WTC11 (cell line): ENCODE measurements around the gene ALG14. TPM values are rescaled to one million over a fixed set of nuclear protein-coding genes. Genes with fewer than 3 reads are reported as not detected.

Experiments
- ATAC-seq: fragments of 200-7000 bp; cut with Tn5 transposase; 2 replicates; pipeline ENCODE4 v1.10.0; 2021; ENCODE audit warnings: mild to moderate bottlenecking, moderate library complexity
- CTCF ChIA-PET: fragments of 300-600 bp; sonication (Branson Sonifier 250); formaldehyde crosslinking; loops from one replicate; lab custom pipeline; 2021; ENCODE audit warnings: antibody characterized with exemption; lab: Charles Lee
- POLR2A ChIA-PET: fragments of 350-600 bp; sonication (Branson Sonifier 250); formaldehyde crosslinking; loops from one replicate; lab custom pipeline; 2021; ENCODE audit warnings: antibody characterized with exemption; lab: Charles Lee
- DNase-seq: peaks from one replicate; pipeline ENCODE4 v3.0.0; 2021; ENCODE audit warnings: low spot score
- H3K27ac Mint-ChIP-seq: 2 replicates; pipeline ENCODE4 v1.8.0; 2021; ENCODE audit warnings: mixed read lengths
- H3K27me3 Mint-ChIP-seq: 2 replicates; pipeline ENCODE4 v1.8.0; 2021; ENCODE audit warnings: low read depth, mild to moderate bottlenecking, moderate library complexity, mixed read lengths
- H3K36me3 Mint-ChIP-seq: 2 replicates; pipeline ENCODE4 v1.8.0; 2021; ENCODE audit warnings: mixed read lengths
- H3K4me1 Mint-ChIP-seq: 2 replicates; pipeline ENCODE4 v1.8.0; 2022; ENCODE audit warnings: mixed read lengths
- H3K4me3 Mint-ChIP-seq: 2 replicates; pipeline ENCODE4 v1.8.0; 2021; ENCODE audit warnings: mild to moderate bottlenecking, moderate library complexity, mixed read lengths
- H3K9me3 Mint-ChIP-seq: 2 replicates; pipeline ENCODE4 v1.8.0; 2021; ENCODE audit warnings: mixed read lengths
- ATF2 ChIP-seq: sonication (generic); formaldehyde crosslinking; IDR thresholded peaks from 2 replicates; pipeline ENCODE4 v1.8.1; 2022; ENCODE audit warnings: low read depth, missing genetic modification reagents, borderline replicate concordance
- ATF3 ChIP-seq: sonication (generic); formaldehyde crosslinking; conservative IDR thresholded peaks from 2 replicates; pipeline ENCODE4 v1.8.1; 2022; ENCODE audit warnings: mild to moderate bottlenecking, missing genetic modification reagents
- CDX4 ChIP-seq: fragments of 250-450 bp; sonication (Bioruptor Pico); IDR thresholded peaks from 2 replicates; pipeline ENCODE4 v1.9.0; 2021; ENCODE audit warnings: moderate library complexity, mild to moderate bottlenecking, inconsistent platforms, borderline replicate concordance
- ETV6 ChIP-seq: sonication (generic); formaldehyde crosslinking; IDR thresholded peaks from 2 replicates; pipeline ENCODE4 v1.8.1; 2022; ENCODE audit warnings: mild to moderate bottlenecking, missing genetic modification reagents
- FOXK1 ChIP-seq: sonication (generic); formaldehyde crosslinking; IDR thresholded peaks from 2 replicates; pipeline ENCODE4 v1.8.0; 2022; ENCODE audit warnings: mild to moderate bottlenecking, moderate library complexity, missing genetic modification reagents
- IRF2 ChIP-seq: sonication (generic); formaldehyde crosslinking; IDR thresholded peaks from 2 replicates; pipeline ENCODE4 v1.8.0; 2022; ENCODE audit warnings: low read depth, missing genetic modification reagents, borderline replicate concordance
- NFATC4 ChIP-seq: fragments of 250-450 bp; sonication (Bioruptor Pico); IDR thresholded peaks from 2 replicates; pipeline ENCODE4 v1.9.0; 2021; ENCODE audit warnings: mild to moderate bottlenecking
- SMAD3 ChIP-seq: sonication (generic); formaldehyde crosslinking; IDR thresholded peaks from 2 replicates; pipeline ENCODE4 v1.8.0; 2022; ENCODE audit warnings: missing genetic modification reagents, mild to moderate bottlenecking, borderline replicate concordance
- TCF7 ChIP-seq: sonication (generic); formaldehyde crosslinking; IDR thresholded peaks from 2 replicates; pipeline ENCODE4 v1.8.0; 2022; ENCODE audit warnings: mild to moderate bottlenecking, low read depth, missing genetic modification reagents, moderate library complexity
- total RNA-seq: library from RNA; stranded (reverse); gene quantifications from 3 replicates; pipeline ENCODE4 v1.2.3, GENCODE V29; 2021
- TF ChIP-seq, protein P1 (sequence below): sonication (generic); formaldehyde crosslinking; IDR thresholded peaks from 2 replicates; pipeline ENCODE4 v1.8.0; 2023; ENCODE audit warnings: missing genetic modification reagents
- TF ChIP-seq, protein P2 (sequence below): fragments of 250-450 bp; sonication (Bioruptor Pico); IDR thresholded peaks from 2 replicates; pipeline ENCODE4 v1.8.0; 2021; ENCODE audit warnings: mild to moderate bottlenecking
- TF ChIP-seq, protein P3 (sequence below): sonication (generic); formaldehyde crosslinking; conservative IDR thresholded peaks from 2 replicates; pipeline ENCODE4 v1.8.1; 2023; ENCODE audit warnings: mild to moderate bottlenecking, low read depth, missing genetic modification reagents, moderate library complexity
- TF ChIP-seq, protein P4 (sequence below): fragments of 250-450 bp; sonication (Bioruptor Pico); IDR thresholded peaks from 2 replicates; pipeline ENCODE4 v1.9.0; 2021; ENCODE audit warnings: mild to moderate bottlenecking
- TF ChIP-seq, protein P5 (sequence below): sonication (generic); formaldehyde crosslinking; IDR thresholded peaks from 2 replicates; pipeline ENCODE4 v1.8.1; 2023; ENCODE audit warnings: mild to moderate bottlenecking, missing genetic modification reagents, moderate library complexity
- TF ChIP-seq, protein P6 (sequence below): fragments of 200-600 bp; IDR thresholded peaks from 2 replicates; pipeline ENCODE4 v1.8.0; 2022; ENCODE audit warnings: antibody characterized with exemption
- TF ChIP-seq, protein P7 (sequence below): fragments of 250-450 bp; sonication (Bioruptor Pico); IDR thresholded peaks from 2 replicates; pipeline ENCODE4 v1.9.0; 2021; ENCODE audit warnings: mild to moderate bottlenecking

Gene ALG14
- total RNA-seq, 1 experiment from 2014 or later = 2.3 TPM

- H3K27ac Mint-ChIP-seq = no peak overlapping the region
- ChIA-PET CTCF (no interaction called here), POLR2A (no interaction called here)
- ATAC-seq = no peak
- peaks cover 23% of the 10 kb centered on the region for H3K4me1 Mint-ChIP-seq
- no peak overlapping the region for H3K4me3 Mint-ChIP-seq
- TF ChIP-seq NFATC4 (CRISPR knock-in tag) (no peak), ATF2 (no peak), ETV6 (CRISPR knock-in tag) (no peak)
- H3K36me3 Mint-ChIP-seq = peaks cover 6% of the 10 kb centered on the region
- peaks cover 6% of the 10 kb centered on the region for H3K9me3 Mint-ChIP-seq
- DNase-seq = no peak
- no peaks in the 10 kb centered on the region for H3K27me3 Mint-ChIP-seq
These were observed 120.2 kb downstream of the ALG14 start for GRCh38 chr1:94952539-94952938.

DNA sequence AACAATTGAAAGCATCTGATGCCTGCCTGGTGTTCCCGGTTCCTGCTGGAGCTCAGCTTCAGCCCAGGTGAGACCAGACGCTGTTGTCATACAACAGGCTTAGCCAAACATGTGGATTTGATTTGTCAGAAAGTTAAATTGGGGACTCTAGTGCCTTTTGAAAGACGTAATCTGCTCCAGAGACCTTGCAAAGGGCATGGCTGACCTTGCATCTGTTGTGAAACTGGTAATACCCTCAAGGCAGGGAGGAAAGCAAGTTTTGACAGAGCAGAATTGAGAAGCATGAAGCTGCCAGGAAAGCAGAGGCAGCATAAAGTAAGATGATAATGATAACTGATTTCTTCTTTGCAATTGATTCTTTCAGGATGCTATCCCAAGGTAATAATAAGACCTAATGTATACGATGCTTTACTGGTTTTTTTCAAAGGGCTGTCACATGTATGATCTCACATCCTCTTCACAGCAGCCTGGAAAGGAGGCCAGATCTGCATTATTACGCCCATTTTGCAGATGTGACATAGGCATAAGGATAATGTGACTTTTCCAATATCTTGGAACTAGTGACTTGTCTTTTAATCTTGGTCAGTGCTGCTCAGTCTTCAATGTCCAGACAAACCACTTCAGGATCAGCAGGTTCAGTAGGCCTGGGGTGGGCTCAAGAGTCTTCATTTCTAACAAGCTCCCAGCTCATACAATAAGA, 121.1 kb downstream of the ALG14 start:
- DNase-seq = no peak
- ATAC-seq = no peak
- H3K27me3 Mint-ChIP-seq = no peaks in the 10 kb centered on the region
- H3K9me3 Mint-ChIP-seq = peaks cover 6% of the 10 kb centered on the region
- H3K36me3 Mint-ChIP-seq = peaks cover 6% of the 10 kb centered on the region
- TF ChIP-seq NFATC4 (CRISPR knock-in tag) (no peak), SMAD3 (CRISPR knock-in tag) (no peak), IRF2 (CRISPR knock-in tag) (no peak), TCF7 (CRISPR knock-in tag) (no peak), ATF3 (CRISPR knock-in tag) (no peak)
- TF ChIP-seq, protein P1, sequence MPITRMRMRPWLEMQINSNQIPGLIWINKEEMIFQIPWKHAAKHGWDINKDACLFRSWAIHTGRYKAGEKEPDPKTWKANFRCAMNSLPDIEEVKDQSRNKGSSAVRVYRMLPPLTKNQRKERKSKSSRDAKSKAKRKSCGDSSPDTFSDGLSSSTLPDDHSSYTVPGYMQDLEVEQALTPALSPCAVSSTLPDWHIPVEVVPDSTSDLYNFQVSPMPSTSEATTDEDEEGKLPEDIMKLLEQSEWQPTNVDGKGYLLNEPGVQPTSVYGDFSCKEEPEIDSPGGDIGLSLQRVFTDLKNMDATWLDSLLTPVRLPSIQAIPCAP (CRISPR knock-in tag) = no peak
- TF ChIP-seq, protein P2, sequence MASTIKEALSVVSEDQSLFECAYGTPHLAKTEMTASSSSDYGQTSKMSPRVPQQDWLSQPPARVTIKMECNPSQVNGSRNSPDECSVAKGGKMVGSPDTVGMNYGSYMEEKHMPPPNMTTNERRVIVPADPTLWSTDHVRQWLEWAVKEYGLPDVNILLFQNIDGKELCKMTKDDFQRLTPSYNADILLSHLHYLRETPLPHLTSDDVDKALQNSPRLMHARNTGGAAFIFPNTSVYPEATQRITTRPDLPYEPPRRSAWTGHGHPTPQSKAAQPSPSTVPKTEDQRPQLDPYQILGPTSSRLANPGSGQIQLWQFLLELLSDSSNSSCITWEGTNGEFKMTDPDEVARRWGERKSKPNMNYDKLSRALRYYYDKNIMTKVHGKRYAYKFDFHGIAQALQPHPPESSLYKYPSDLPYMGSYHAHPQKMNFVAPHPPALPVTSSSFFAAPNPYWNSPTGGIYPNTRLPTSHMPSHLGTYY (CRISPR knock-in tag) = no peak
- TF ChIP-seq, protein P3, sequence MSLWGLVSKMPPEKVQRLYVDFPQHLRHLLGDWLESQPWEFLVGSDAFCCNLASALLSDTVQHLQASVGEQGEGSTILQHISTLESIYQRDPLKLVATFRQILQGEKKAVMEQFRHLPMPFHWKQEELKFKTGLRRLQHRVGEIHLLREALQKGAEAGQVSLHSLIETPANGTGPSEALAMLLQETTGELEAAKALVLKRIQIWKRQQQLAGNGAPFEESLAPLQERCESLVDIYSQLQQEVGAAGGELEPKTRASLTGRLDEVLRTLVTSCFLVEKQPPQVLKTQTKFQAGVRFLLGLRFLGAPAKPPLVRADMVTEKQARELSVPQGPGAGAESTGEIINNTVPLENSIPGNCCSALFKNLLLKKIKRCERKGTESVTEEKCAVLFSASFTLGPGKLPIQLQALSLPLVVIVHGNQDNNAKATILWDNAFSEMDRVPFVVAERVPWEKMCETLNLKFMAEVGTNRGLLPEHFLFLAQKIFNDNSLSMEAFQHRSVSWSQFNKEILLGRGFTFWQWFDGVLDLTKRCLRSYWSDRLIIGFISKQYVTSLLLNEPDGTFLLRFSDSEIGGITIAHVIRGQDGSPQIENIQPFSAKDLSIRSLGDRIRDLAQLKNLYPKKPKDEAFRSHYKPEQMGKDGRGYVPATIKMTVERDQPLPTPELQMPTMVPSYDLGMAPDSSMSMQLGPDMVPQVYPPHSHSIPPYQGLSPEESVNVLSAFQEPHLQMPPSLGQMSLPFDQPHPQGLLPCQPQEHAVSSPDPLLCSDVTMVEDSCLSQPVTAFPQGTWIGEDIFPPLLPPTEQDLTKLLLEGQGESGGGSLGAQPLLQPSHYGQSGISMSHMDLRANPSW (CRISPR knock-in tag) = no peak
- TF ChIP-seq, protein P4, sequence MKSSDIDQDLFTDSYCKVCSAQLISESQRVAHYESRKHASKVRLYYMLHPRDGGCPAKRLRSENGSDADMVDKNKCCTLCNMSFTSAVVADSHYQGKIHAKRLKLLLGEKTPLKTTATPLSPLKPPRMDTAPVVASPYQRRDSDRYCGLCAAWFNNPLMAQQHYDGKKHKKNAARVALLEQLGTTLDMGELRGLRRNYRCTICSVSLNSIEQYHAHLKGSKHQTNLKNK = no peak
- CTCF ChIA-PET = no interaction called here
- H3K4me3 Mint-ChIP-seq = no peak overlapping the region
- POLR2A ChIA-PET = no interaction called here
- H3K4me1 Mint-ChIP-seq = peaks cover 23% of the 10 kb centered on the region
- H3K27ac Mint-ChIP-seq = no peak overlapping the region

DNA sequence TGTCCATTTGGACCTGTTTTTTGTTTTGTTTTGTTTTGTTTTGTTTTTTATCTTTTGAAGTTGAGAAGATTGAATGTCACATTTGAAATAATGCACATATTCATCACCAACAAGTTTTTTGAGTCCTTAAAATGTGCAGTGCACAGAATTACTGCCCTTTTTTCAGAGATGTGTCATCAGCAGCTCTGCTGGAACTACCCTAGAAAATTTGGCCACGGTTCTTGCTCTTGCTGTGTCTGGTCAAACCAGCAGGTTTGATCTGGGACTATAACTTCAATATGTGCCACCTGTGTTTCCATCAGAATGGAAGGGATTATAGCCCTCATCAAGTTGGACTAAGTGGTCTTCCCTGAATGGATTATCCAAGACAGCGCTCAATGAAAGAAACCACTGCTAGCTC, 121.7 kb downstream of the ALG14 start:
- H3K4me3 Mint-ChIP-seq = no peak overlapping the region
- no peak for ATAC-seq
- TF ChIP-seq CDX4 (no peak), FOXK1 (CRISPR knock-in tag) (no peak)
- TF ChIP-seq, protein P5, sequence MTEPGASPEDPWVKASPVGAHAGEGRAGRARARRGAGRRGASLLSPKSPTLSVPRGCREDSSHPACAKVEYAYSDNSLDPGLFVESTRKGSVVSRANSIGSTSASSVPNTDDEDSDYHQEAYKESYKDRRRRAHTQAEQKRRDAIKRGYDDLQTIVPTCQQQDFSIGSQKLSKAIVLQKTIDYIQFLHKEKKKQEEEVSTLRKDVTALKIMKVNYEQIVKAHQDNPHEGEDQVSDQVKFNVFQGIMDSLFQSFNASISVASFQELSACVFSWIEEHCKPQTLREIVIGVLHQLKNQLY (CRISPR knock-in tag) = no peak
- TF ChIP-seq, protein P6, sequence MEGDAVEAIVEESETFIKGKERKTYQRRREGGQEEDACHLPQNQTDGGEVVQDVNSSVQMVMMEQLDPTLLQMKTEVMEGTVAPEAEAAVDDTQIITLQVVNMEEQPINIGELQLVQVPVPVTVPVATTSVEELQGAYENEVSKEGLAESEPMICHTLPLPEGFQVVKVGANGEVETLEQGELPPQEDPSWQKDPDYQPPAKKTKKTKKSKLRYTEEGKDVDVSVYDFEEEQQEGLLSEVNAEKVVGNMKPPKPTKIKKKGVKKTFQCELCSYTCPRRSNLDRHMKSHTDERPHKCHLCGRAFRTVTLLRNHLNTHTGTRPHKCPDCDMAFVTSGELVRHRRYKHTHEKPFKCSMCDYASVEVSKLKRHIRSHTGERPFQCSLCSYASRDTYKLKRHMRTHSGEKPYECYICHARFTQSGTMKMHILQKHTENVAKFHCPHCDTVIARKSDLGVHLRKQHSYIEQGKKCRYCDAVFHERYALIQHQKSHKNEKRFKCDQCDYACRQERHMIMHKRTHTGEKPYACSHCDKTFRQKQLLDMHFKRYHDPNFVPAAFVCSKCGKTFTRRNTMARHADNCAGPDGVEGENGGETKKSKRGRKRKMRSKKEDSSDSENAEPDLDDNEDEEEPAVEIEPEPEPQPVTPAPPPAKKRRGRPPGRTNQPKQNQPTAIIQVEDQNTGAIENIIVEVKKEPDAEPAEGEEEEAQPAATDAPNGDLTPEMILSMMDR = no peak
- TF ChIP-seq, protein P7, sequence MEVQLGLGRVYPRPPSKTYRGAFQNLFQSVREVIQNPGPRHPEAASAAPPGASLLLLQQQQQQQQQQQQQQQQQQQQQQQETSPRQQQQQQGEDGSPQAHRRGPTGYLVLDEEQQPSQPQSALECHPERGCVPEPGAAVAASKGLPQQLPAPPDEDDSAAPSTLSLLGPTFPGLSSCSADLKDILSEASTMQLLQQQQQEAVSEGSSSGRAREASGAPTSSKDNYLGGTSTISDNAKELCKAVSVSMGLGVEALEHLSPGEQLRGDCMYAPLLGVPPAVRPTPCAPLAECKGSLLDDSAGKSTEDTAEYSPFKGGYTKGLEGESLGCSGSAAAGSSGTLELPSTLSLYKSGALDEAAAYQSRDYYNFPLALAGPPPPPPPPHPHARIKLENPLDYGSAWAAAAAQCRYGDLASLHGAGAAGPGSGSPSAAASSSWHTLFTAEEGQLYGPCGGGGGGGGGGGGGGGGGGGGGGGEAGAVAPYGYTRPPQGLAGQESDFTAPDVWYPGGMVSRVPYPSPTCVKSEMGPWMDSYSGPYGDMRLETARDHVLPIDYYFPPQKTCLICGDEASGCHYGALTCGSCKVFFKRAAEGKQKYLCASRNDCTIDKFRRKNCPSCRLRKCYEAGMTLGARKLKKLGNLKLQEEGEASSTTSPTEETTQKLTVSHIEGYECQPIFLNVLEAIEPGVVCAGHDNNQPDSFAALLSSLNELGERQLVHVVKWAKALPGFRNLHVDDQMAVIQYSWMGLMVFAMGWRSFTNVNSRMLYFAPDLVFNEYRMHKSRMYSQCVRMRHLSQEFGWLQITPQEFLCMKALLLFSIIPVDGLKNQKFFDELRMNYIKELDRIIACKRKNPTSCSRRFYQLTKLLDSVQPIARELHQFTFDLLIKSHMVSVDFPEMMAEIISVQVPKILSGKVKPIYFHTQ (CRISPR knock-in tag) = no peak

More for the DNA sequence above, 121.7 kb downstream of the ALG14 start:
- H3K27ac Mint-ChIP-seq = 0 out of 2 replicates have a peak overlapping the region, but pooled peaks have one; percentile 23
- POLR2A ChIA-PET = no interaction called here
- no peaks in the 10 kb centered on the region for H3K27me3 Mint-ChIP-seq
- no peak for DNase-seq
- H3K36me3 Mint-ChIP-seq = peaks cover 6% of the 10 kb centered on the region
- CTCF ChIA-PET = no interaction called here
- H3K4me1 Mint-ChIP-seq = peaks cover 22% of the 10 kb centered on the region
- peaks cover 6% of the 10 kb centered on the region for H3K9me3 Mint-ChIP-seq
